Stimulated activated CD8-positive, alpha-beta memory T cell treated with anti-CD3 and anti-CD28 coated beads, Interleukin-7, amount 100 ng/mL, for 1 hour (primary cell): ENCODE data around the gene POFUT1.
"Not testable (repeated sequence)": the region's sequence is repeated elsewhere in the genome, so short reads cannot be mapped to it uniquely, and the experiment has no call there.

ENCODE experiments used
- DNase-seq, 2 donors: peaks; one replicate each; pipeline ENCODE4 v3.0.0-alpha.2; 2020; ENCODE audit warnings: low read depth in 2 of 2

POFUT1 gene

GRCh38 chr20:32189123-32189410, 18.6 kb upstream of the POFUT1 start:
- DNase-seq: no peak

GRCh38 chr20:32189691-32190615, 17.7 kb upstream of the POFUT1 start:
- peak in 1 of 2 donors; percentile 13 for DNase-seq

GRCh38 chr20:32190616-32191415, 16.9 kb upstream of the POFUT1 start:
- no peak for DNase-seq

GRCh38 chr20:32191422-32191821, 16.3 kb upstream of the POFUT1 start:
- DNase-seq: no peak

- no peak for DNase-seq
These were observed 15.8 kb upstream of the POFUT1 start for GRCh38 chr20:32191873-32192272.

- DNase-seq: no peak
These were observed 15.0 kb upstream of the POFUT1 start for GRCh38 chr20:32192698-32193097.

GRCh38 chr20:32193336-32193735, 14.3 kb upstream of the POFUT1 start:
- DNase-seq: not testable (repeated sequence)

- no peak for DNase-seq
These were observed 13.7 kb upstream of the POFUT1 start for GRCh38 chr20:32193996-32194395.

- no peak for DNase-seq
These were observed 12.1 kb upstream of the POFUT1 start for GRCh38 chr20:32195581-32195980.

- not testable (repeated sequence) for DNase-seq
These were observed 11.1 kb upstream of the POFUT1 start for GRCh38 chr20:32196613-32197012.

- DNase-seq: not testable (repeated sequence)
These were observed 10.5 kb upstream of the POFUT1 start for GRCh38 chr20:32197136-32197535.

GRCh38 chr20:32199006-32199405, 8.7 kb upstream of the POFUT1 start:
- no peak for DNase-seq

- no peak for DNase-seq
These were observed 6.2 kb upstream of the POFUT1 start for GRCh38 chr20:32201296-32201976.

GRCh38 chr20:32201977-32202363, 5.7 kb upstream of the POFUT1 start:
- no peak for DNase-seq

GRCh38 chr20:32203356-32204204, 4.1 kb upstream of the POFUT1 start:
- no peak for DNase-seq

- DNase-seq: no peak
These were observed 3.2 kb upstream of the POFUT1 start for GRCh38 chr20:32204205-32205109.

- DNase-seq: no peak
These were observed 2.4 kb upstream of the POFUT1 start for GRCh38 chr20:32205110-32205842.

GRCh38 chr20:32205843-32206759, 1.6 kb upstream of the POFUT1 start:
- DNase-seq: no peak
